ENCODE measurements around the gene ASB7. TPM values are rescaled to one million over a fixed set of nuclear protein-coding genes. Genes with fewer than 3 reads are reported as not detected.
A peak's percentile ranks its signal among the peaks of the same experiment; 100 is the strongest.

Gene ASB7
- total and polyA plus RNA-seq, 12 donors: 2.9 to 7.0 (median 5.8) TPM

DNA sequence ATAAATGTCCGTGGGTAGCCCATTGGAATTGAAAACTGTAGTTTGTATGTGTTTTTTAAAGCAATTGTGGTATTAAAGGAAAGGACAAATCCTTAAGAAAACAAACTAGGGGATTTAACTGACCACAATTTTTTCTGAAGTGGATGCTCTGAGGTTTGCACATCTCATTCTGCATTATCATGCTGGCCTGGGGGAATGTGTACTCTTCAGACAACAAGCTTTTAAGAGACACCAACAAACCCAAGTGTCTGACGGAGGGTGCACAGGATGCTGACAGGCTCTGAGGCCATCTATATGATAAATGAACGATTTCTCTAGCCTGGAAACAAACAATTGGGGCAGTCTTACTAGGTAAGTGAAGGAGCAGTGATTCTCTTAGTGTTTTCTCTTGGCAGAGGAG, 9.5 kb upstream of the ASB7 start:
- H3K4me1 ChIP-seq: peaks cover 0 to 22% (median 13%) of the 10 kb centered on the region in 9 donors
- no peak for DNase-seq
- intact Hi-C loops (cut with DNase I): no loop called here
- no peak overlapping the region for H3K27ac ChIP-seq
- H3K9me3 ChIP-seq: peaks cover 0 to 31% (median 8%) of the 10 kb centered on the region in 11 donors
- no peak overlapping the region for H3K4me3 ChIP-seq
- no peaks in the 10 kb centered on the region for H3K27me3 ChIP-seq
- H3K36me3 ChIP-seq: peaks cover 0 to 5% (median 0%) of the 10 kb centered on the region in 9 donors
- TF ChIP-seq, protein P1, sequence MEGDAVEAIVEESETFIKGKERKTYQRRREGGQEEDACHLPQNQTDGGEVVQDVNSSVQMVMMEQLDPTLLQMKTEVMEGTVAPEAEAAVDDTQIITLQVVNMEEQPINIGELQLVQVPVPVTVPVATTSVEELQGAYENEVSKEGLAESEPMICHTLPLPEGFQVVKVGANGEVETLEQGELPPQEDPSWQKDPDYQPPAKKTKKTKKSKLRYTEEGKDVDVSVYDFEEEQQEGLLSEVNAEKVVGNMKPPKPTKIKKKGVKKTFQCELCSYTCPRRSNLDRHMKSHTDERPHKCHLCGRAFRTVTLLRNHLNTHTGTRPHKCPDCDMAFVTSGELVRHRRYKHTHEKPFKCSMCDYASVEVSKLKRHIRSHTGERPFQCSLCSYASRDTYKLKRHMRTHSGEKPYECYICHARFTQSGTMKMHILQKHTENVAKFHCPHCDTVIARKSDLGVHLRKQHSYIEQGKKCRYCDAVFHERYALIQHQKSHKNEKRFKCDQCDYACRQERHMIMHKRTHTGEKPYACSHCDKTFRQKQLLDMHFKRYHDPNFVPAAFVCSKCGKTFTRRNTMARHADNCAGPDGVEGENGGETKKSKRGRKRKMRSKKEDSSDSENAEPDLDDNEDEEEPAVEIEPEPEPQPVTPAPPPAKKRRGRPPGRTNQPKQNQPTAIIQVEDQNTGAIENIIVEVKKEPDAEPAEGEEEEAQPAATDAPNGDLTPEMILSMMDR (IDR thresholded peaks at IDR 0.05): no peak
- no peak for ATAC-seq
- 91 to 93% methylated on average over 3 of the region's 3 CpGs for WGBS, 2 donors

DNA sequence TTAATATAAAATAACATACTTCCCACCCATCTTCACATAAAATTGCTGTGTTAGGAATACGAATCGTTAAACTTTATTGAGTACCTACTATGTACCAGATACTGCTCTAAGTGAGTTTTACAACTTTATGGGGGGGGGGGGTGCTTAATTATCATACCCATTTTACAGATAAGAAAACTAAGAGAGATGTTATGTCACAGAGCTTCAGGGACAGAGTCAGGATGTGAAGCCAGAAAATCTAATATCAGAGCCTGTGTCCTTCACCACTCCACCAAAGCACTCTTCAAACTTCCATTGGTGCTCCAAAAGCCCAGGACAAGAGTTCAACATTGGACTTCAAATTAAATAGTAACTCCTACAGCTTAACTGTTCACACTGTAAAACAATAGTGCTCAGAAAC, 9.0 kb upstream of the ASB7 start:
- Histone ChIP-seq H3K9me3 (peaks cover 0 to 26% (median 6%) of the 10 kb centered on the region in 11 donors), H3K4me1 (peaks cover 0 to 22% (median 13%) of the 10 kb centered on the region in 9 donors), H3K27ac (no peak overlapping the region), H3K4me3 (no peak overlapping the region), H3K36me3 (peaks cover 0 to 5% (median 0%) of the 10 kb centered on the region in 9 donors), H3K27me3 (no peaks in the 10 kb centered on the region)
- ATAC-seq (no peak), DNase-seq (no peak)
- WGBS, 2 donors: 98% methylated on average over 2 of the region's 2 CpGs
- TF ChIP-seq, protein P1 (IDR thresholded peaks at IDR 0.05): no peak
- intact Hi-C loops (cut with DNase I): no loop called here

DNA sequence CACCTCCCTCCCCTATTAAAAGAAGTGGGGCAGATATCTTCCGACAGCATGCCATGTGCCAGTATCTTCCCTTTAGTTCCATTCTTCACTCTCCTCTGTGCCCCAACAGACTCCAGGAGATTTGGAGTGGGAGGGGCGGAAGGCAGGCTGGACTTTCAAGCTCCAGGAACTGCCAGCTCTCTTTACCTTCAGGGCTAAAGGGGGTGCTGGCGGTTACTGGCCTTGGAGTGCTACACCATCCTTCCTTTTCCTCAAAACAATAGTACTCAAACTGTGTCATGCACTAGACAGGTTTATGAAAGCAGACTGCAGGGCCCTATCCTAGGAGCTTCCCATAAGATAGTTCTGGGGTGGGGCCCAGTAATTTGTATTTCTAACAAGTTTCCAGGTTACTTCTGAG, 6.4 kb upstream of the ASB7 start:
- DNase-seq (no peak), ATAC-seq (peak in 1 of 8 donors; percentile 31)
- Histone ChIP-seq H3K36me3 (no peaks in the 10 kb centered on the region), H3K4me3 (peak overlapping the region in 1 of 10 donors; percentile 29), H3K27me3 (no peaks in the 10 kb centered on the region), H3K9me3 (peaks cover 0 to under 1% (median 0%) of the 10 kb centered on the region in 11 donors), H3K27ac (peak overlapping the region in 1 of 10 donors; percentile 78), H3K4me1 (peaks cover 0 to 39% (median 22%) of the 10 kb centered on the region in 9 donors)
- TF ChIP-seq, protein P1 (IDR thresholded peaks at IDR 0.05): no peak
- WGBS, 2 donors: 87 to 90% methylated on average over 3 of the region's 3 CpGs
- intact Hi-C loops (cut with DNase I): no loop called here

DNA sequence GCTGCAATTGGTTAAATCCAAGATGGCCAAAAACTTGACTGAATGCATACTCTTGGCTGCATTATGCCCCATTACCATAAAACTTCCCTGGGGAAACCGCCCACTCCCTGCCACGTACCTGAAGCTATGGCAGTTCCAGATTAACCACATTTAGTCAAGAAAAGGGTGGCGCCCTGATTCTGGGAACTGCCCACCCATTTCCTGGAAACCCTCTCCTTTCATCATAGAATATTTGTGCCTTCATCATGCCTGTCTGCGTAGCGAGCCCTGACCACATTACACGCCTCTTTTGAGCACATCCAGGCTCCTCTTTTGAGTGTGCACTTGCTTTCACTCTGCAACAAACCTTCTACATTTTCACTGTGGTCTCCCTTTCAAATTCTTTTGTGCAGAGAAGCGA, 5.6 kb upstream of the ASB7 start:
- H3K27me3 ChIP-seq: no peaks in the 10 kb centered on the region
- intact Hi-C loops (cut with DNase I): no loop called here
- H3K4me1 ChIP-seq: peaks cover 3 to 45% (median 27%) of the 10 kb centered on the region in 9 donors
- peak overlapping the region in 1 of 10 donors; percentile 78 for H3K27ac ChIP-seq
- WGBS, 2 donors: 83 to 84% methylated on average over 7 of the region's 7 CpGs
- DNase-seq (peak in 1 of 2 donors; percentile 16), ATAC-seq (peak in 1 of 8 donors; percentile 39)
- H3K9me3 ChIP-seq: no peaks in the 10 kb centered on the region
- TF ChIP-seq, protein P1 (IDR thresholded peaks at IDR 0.05): no peak
- peak overlapping the region in 1 of 10 donors; percentile 29 for H3K4me3 ChIP-seq
- no peaks in the 10 kb centered on the region for H3K36me3 ChIP-seq
